ENCODE measurements around the gene CASR. TPM values are rescaled to one million over a fixed set of nuclear protein-coding genes. Genes with fewer than 3 reads are reported as not detected.

CASR gene
- total RNA-seq, 1 donor, result not detected

DNA sequence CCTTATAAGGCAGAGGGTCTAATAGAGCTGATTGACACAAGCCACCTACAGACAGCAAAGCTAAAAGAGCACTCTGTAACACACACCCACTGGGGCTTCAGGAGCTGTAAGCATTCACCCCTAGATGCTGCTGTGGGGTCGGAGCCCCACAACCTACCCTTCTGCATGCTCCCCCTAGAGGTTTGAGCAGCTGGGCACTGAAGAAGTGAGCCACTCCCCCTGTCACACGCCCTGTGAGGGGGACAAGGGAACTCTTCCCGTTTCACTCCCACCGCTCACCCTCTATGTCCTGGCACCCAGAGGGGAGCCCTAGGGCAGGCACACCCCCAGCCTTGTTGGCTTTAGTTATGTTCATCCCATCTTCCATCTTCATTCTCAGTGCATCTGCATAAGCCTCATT lies 132.2 kb downstream of the CASR start:
- TF ChIP-seq CTCF (IDR thresholded peaks at IDR 0.05; ENCODE audit: insufficient read depth, low read depth, low read length), result no peak
- no peak for DNase-seq (ENCODE audit: low read depth)
- H3K4me3 ChIP-seq (ENCODE audit: low read depth, low read length), result no peak overlapping the region

GRCh38 chr3:122316368-122316767 lies 132.9 kb downstream of the CASR start:
- TF ChIP-seq CTCF (IDR thresholded peaks at IDR 0.05; ENCODE audit: insufficient read depth, low read depth, low read length), result no peak
- no peak for DNase-seq (ENCODE audit: low read depth)
- H3K4me3 ChIP-seq (ENCODE audit: low read depth, low read length), result no peak overlapping the region

- no peak for TF ChIP-seq CTCF (IDR thresholded peaks at IDR 0.05; ENCODE audit: insufficient read depth, low read depth, low read length)
- DNase-seq (ENCODE audit: low read depth), result no peak
- no peak overlapping the region for H3K4me3 ChIP-seq (ENCODE audit: low read depth, low read length)
Observed at GRCh38 chr3:122318620-122319019, 135.2 kb downstream of the CASR start.

- DNase-seq (ENCODE audit: low read depth), result no peak
- no peak overlapping the region for H3K4me3 ChIP-seq (ENCODE audit: low read depth, low read length)
Observed at GRCh38 chr3:122322095-122323075, 138.9 kb downstream of the CASR start.

DNA sequence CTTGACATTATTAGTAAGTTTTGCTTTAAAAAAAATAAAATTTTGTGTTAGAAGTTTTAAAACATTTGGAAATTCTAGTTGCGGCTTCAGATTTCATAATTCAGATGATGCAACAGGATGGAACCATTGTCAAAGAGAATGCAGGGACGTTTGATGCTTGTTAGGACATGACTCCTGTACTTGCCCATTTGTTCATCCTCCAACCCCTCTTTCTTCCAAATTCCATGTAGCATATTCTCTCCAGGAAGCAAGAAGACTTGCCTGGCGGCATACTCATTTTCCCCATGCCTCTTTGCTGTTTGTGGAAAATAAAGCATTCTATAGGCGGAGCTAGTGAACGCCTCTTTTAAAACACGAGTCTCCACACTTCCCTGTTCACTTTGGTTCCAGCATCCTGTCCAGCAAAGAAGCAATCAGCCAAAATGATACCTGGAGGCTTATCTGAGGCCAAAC lies 141.4 kb downstream of the CASR start, which contains the start of gene CSTA:
Gene CSTA, plus strand, starts transcription at position 378 of the 453 bp plus-strand sequence. Its CDS starts 45 bp downstream, at position 423.
- no peak for TF ChIP-seq CTCF (IDR thresholded peaks at IDR 0.05; ENCODE audit: insufficient read depth, low read depth, low read length)
- no peak within 1 kb of the TSS for H3K4me3 ChIP-seq (ENCODE audit: low read depth, low read length)
- DNase-seq (ENCODE audit: low read depth), result no peak

More at GRCh38 chr3:122322095-122323075, 138.9 kb downstream of the CASR start:
- TF ChIP-seq CTCF (IDR thresholded peaks at IDR 0.05; ENCODE audit: insufficient read depth, low read depth, low read length), result no peak

DNA sequence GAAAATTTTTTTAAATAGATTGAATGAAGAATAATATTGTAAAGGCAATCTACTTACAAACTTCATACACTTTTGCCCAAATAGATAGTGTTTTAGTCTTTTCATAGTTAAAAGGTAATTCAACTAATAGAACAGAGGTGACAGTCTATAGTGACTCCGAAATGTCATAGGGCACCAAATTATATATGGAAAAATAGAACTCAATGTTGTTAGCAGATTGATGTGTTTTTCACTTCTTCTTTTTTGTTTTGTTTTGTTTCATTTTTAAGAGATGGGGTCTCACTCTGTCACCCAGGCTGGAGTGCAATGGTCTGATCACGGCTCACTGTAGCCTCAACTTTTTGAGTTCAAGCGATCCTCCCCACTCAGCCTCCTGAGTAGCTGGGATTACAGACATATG lies 142.3 kb downstream of the CASR start:
- no peak for DNase-seq (ENCODE audit: low read depth)
- no peak for TF ChIP-seq CTCF (IDR thresholded peaks at IDR 0.05; ENCODE audit: insufficient read depth, low read depth, low read length)
- no peak overlapping the region for H3K4me3 ChIP-seq (ENCODE audit: low read depth, low read length)

All from fibroblast of villous mesenchyme (primary cell).